ENCODE data around the gene ZSCAN16.

The ZSCAN16 gene

DNA sequence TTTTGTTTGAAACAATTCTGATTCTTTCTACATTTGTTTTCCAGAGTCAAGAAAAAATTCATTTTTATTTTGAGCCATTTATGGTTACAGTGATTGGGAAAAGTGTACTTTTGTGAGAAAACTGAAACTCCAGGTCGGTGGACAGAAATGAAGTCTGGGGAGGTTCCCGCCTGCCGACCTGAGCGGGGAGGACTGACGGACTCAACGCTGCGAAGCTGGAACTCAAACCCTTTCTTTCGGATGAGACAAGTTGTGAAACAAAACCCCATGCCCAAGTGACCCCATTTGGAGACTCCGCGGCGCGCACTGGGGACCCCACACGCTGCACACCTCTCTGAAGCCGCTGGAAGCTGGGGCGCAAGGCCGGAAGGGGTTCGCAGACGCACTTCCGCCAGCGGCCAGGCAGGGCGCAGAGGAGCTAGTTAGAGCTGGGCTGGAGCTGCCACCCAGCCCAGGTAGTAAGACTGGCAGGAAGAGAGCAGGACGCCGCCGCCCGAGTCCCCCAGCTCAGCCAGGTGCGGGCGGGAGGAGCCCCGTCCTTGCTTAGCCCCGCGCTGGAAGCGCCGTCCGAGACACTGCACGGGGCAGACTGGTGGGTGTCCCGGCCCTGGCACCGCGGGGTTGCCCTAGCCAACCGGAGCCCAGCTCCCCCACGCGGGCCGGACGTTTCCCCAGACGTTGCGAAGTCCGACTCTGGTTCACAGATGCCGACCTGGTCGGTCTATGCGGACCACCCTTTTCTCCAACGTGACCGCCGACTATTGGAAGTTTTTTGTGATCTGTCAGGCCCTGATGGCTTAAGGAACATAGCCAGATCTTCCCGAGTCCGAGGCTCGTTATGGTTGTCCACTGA is 19.8 kb upstream of the ZSCAN16 start:
- no peaks in the 10 kb centered on the region for H3K27me3 ChIP-seq (ENCODE audit: insufficient read depth, poor library complexity, severe bottlenecking)

DNA sequence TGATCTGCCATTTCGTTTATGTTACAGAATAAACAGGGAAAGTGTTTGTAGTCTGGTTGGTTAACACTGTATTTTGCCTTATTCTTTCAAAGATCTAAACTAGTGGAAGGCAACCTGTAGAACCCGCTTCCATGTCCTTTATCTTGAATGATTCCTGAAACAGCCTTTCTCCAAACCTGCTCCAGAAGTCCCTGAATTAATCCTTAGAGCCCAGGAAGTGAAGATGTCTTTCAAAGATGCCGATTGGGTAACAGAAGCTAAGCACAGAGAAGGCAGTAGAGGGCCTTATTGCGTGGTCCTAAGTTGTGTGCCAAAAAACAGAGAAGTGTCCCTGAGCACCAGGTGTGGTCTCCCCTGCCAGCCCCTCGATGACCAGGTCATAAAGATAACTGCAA is 19.2 kb upstream of the ZSCAN16 start:
- H3K4me1 ChIP-seq (ENCODE audit: insufficient read depth, poor library complexity, severe bottlenecking), result no peaks in the 10 kb centered on the region
- H3K9me3 ChIP-seq (ENCODE audit: severe bottlenecking), result no peaks in the 10 kb centered on the region
- H3K27me3 ChIP-seq (ENCODE audit: insufficient read depth, poor library complexity, severe bottlenecking), result no peaks in the 10 kb centered on the region
- ATAC-seq (ENCODE audit: low read depth), result no peak; the same call in 2 of the 3 replicates
- peak overlapping the region; percentile 66 for H3K4me3 ChIP-seq (ENCODE audit: severe bottlenecking)
- TF ChIP-seq, protein P1, sequence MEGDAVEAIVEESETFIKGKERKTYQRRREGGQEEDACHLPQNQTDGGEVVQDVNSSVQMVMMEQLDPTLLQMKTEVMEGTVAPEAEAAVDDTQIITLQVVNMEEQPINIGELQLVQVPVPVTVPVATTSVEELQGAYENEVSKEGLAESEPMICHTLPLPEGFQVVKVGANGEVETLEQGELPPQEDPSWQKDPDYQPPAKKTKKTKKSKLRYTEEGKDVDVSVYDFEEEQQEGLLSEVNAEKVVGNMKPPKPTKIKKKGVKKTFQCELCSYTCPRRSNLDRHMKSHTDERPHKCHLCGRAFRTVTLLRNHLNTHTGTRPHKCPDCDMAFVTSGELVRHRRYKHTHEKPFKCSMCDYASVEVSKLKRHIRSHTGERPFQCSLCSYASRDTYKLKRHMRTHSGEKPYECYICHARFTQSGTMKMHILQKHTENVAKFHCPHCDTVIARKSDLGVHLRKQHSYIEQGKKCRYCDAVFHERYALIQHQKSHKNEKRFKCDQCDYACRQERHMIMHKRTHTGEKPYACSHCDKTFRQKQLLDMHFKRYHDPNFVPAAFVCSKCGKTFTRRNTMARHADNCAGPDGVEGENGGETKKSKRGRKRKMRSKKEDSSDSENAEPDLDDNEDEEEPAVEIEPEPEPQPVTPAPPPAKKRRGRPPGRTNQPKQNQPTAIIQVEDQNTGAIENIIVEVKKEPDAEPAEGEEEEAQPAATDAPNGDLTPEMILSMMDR (IDR thresholded peaks at IDR 0.05; ENCODE audit: poor library complexity, severe bottlenecking), result no peak
- no peak for DNase-seq (ENCODE audit: low spot score)
- H3K36me3 ChIP-seq (ENCODE audit: low read depth), result no peaks in the 10 kb centered on the region
- peak overlapping the region; percentile 27 for H3K27ac ChIP-seq (ENCODE audit: poor library complexity, severe bottlenecking)

More for the DNA sequence above, 19.8 kb upstream of the ZSCAN16 start:
- peak overlapping the region; percentile 27 for H3K27ac ChIP-seq (ENCODE audit: poor library complexity, severe bottlenecking)
- ATAC-seq (ENCODE audit: low read depth), result peak; percentile 99
- H3K36me3 ChIP-seq (ENCODE audit: low read depth), result no peaks in the 10 kb centered on the region
- no peaks in the 10 kb centered on the region for H3K4me1 ChIP-seq (ENCODE audit: insufficient read depth, poor library complexity, severe bottlenecking)
- peak overlapping the region; percentile 66 for H3K4me3 ChIP-seq (ENCODE audit: severe bottlenecking)
- TF ChIP-seq, protein P1 (IDR thresholded peaks at IDR 0.05; ENCODE audit: poor library complexity, severe bottlenecking), result peak; percentile 52
- DNase-seq (ENCODE audit: low spot score), result peak; percentile 82
- H3K9me3 ChIP-seq (ENCODE audit: severe bottlenecking), result no peaks in the 10 kb centered on the region

DNA sequence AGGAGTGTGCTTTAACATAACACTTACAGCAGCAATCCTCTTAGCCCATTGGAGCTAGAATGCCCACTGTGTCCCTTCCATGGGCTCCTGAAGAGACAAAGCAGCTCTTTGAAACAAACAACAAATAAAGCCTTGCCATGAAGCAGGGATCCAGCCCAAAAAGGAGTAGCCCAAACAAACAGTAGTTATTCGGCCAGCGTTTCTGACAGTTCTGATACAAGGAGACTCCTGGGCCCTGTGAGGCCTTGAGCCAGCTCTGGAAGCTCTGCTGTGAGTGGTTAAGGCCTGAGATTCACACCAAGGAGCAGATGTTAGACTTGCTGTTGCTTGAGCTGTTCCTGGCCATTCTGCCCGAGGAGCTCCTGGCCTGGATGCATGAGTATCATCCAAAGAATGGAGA is 16.9 kb upstream of the ZSCAN16 start:
- no peaks in the 10 kb centered on the region for H3K9me3 ChIP-seq (ENCODE audit: severe bottlenecking)
- no peak for ATAC-seq (ENCODE audit: low read depth)

DNA sequence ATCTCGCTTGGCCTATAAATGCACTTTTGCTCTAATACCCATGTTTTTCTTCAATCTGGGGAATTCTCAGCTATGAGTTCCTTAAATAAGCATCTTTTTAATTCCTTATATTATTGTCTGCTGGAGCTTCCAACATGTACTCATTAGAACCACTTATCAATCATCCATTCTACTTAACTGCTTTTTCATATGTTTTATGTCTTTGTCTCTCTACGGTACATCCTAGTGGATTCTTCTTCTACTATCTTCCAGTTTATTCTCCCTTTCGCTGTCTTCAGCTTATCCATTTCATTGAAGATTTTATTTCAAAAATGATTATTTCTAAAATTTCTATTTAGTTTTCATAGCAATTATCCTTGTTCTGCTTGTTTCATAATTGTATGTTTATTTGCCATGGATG is 12.4 kb upstream of the ZSCAN16 start:
- H3K27ac ChIP-seq (ENCODE audit: poor library complexity, severe bottlenecking), result no peak overlapping the region
- no peaks in the 10 kb centered on the region; the same call in 1 of the 2 replicates for H3K36me3 ChIP-seq (ENCODE audit: low read depth)
- no peaks in the 10 kb centered on the region for H3K9me3 ChIP-seq (ENCODE audit: severe bottlenecking)
- no peak overlapping the region for H3K4me3 ChIP-seq (ENCODE audit: severe bottlenecking)
- TF ChIP-seq, protein P1 (IDR thresholded peaks at IDR 0.05; ENCODE audit: poor library complexity, severe bottlenecking), result no peak
- H3K4me1 ChIP-seq (ENCODE audit: insufficient read depth, poor library complexity, severe bottlenecking), result no peaks in the 10 kb centered on the region
- ATAC-seq (ENCODE audit: low read depth) (no peak), DNase-seq (ENCODE audit: low spot score) (no peak)
- H3K27me3 ChIP-seq (ENCODE audit: insufficient read depth, poor library complexity, severe bottlenecking), result no peaks in the 10 kb centered on the region

More for the DNA sequence above, 16.9 kb upstream of the ZSCAN16 start:
- H3K27me3 ChIP-seq (ENCODE audit: insufficient read depth, poor library complexity, severe bottlenecking), result no peaks in the 10 kb centered on the region
- H3K36me3 ChIP-seq (ENCODE audit: low read depth), result no peaks in the 10 kb centered on the region
- H3K4me1 ChIP-seq (ENCODE audit: insufficient read depth, poor library complexity, severe bottlenecking), result no peaks in the 10 kb centered on the region
- TF ChIP-seq, protein P1 (IDR thresholded peaks at IDR 0.05; ENCODE audit: poor library complexity, severe bottlenecking), result no peak
- H3K4me3 ChIP-seq (ENCODE audit: severe bottlenecking), result no peak overlapping the region
- no peak for DNase-seq (ENCODE audit: low spot score)
- no peak overlapping the region for H3K27ac ChIP-seq (ENCODE audit: poor library complexity, severe bottlenecking)

DNA sequence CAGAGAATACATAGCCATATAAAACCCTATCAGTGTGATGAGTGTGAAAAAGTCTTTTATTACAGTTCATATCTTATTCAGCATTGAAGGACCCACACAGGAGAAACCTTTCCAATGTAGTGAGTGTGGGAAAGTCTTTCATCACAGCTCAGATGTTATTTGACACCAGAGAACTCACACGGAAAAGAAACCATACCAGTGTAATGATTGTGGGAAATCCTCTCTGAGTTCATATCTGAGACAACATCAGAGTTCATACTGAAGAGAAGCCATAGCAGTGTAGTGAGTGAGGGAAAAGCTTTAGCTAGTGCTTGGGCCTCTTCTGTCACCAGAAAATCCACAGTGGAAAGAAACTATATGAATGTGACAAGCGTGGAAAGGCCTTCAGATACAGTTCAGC is 8.6 kb upstream of the ZSCAN16 start:
- TF ChIP-seq, protein P1 (IDR thresholded peaks at IDR 0.05; ENCODE audit: poor library complexity, severe bottlenecking), result no peak
- no peaks in the 10 kb centered on the region for H3K9me3 ChIP-seq (ENCODE audit: severe bottlenecking)
- ATAC-seq (ENCODE audit: low read depth), result no peak
- DNase-seq (ENCODE audit: low spot score), result no peak
- no peak overlapping the region for H3K27ac ChIP-seq (ENCODE audit: poor library complexity, severe bottlenecking)
- no peaks in the 10 kb centered on the region for H3K27me3 ChIP-seq (ENCODE audit: insufficient read depth, poor library complexity, severe bottlenecking)
- H3K36me3 ChIP-seq (ENCODE audit: low read depth), result peaks cover 17% of the 10 kb centered on the region
- H3K4me1 ChIP-seq (ENCODE audit: insufficient read depth, poor library complexity, severe bottlenecking), result no peaks in the 10 kb centered on the region
- H3K4me3 ChIP-seq (ENCODE audit: severe bottlenecking), result no peak overlapping the region
